COLO668 (cell line): Measurements from ENCODE around the gene NEB.
"Not testable (repeated sequence)": the region's sequence is repeated elsewhere in the genome, so short reads cannot be mapped to it uniquely, and the experiment has no call there.

Experiments
- DNase-seq: peaks from one replicate; lab custom pipeline; 2025; ENCODE audit not compliant: unreplicated experiment; lab: John Stamatoyannopoulos, UW

Gene NEB

DNA sequence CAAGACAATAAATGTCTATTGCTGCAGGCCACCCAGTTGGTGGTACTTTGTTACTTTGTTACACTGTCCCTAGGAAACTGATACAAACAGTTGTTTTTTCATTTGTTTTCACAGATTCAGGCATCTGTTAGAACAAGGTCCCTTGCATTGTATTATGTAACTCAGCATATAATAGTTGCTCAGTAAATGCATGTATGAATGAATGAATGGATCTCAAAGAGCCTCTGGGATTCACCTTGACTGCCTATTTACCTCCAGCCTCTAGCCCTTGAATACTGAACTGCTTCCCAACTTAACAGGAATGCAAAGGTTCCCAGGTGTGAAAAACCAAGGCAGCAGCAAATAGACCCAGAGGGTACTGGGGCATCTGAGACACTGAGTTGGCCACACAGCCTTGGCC, 27.4 kb upstream of the NEB start:
- DNase-seq = no peak

DNA sequence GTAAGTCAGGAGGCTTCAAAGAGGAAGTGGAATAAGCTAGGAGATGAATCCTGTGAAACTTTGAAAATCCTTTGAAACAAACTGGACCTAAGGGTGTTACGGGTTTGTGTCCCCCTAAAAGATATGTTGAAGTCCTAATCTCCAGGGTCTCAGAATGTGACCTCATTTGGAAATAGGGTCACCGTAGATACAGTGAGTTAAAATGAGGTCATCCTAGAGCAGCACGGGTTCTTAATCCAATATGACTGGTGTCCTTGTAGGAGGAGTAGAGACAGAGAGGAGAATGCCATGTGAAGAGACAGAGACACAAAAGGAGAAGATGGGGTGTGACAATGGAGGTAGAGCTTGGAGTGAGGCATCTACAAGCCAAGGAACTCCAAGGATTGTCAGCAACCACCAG, 26.9 kb upstream of the NEB start:
- no peak for DNase-seq

DNA sequence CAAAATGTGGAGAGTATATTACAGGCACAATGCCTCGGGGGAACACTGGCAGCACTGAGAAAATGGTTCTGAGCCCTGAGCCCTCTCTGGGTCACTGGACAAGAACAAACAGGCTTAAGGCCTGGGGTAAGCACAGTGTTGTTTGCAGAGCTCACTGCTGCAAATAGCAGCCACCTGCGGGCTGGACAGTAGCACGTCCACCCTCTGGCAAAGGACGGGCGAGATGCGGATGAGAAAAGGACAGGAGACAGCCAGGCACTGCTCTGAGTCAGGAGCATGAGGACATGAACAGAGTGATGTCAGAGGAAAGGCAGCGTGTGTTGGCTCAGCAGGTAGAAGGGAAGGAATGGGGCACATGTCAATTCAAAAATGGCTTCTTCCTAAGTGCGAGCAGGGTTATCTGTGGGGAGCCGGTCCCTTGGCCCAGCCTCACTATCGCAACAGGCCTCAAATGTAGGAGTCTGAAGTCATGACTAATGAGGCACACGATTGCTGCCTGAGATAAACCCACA, 25.9 kb upstream of the NEB start:
- no peak for DNase-seq

DNA sequence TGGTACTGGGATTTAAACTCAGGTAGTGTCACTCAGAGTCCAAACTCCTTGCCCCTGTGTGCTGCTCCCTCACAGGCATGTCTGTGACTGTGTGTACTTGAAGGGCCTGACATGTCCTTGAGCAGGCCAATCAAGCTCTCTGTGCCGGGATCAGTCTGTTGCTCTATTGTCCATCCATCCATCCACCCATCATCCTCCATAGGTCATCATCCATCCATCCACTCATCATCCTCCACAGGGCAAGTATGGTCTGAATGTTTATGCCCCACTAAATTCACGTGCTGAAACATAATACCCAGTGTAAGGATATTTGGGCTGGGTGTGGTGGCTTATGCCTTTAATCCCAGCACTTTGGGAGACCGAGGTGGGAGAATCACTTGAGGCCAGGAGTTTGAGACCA, 24.5 kb upstream of the NEB start:
- no peak for DNase-seq

DNA sequence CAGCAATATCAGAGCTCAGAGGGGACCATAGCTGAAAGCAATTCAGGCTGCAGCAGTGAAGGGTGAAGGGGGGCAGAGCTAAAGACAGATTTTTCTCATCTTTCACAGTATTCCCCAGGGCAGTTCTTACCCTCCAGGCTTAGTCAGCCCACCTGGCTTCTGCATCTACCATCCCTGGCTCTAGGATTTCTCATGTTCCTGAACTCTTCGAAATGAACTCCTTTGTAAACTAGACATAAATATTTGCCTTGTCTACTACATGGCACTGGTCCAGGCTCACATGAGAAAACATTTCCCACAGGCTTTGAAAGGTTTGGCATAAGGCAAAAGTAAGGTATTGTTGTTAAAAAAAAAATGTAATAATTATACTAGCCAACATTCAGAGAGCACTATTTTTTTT, 23.6 kb upstream of the NEB start:
- no peak for DNase-seq

- DNase-seq = no peak
Observed at GRCh38 chr2:151756820-151757219, 22.5 kb upstream of the NEB start.

GRCh38 chr2:151754253-151754897, 20.1 kb upstream of the NEB start:
- DNase-seq = no peak

DNA sequence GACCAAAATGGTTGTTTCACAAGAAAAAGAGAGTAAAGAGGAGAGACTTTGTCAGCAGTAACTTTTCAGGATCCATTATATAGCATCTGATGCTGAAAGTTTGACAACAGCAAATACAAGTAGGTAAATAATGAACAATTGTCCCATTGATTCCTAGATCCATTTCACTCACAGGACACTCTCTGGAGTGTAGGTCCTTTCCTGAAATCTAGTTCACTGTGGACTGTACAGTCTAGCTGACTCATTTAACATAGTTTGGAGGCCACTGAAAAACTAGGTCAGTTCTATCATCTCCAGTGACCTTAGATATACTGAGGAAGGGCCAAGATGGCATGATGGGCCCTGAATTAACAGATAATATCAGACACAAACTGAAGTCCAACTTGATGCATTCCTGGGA, 19.3 kb upstream of the NEB start:
- DNase-seq = no peak

- not testable (repeated sequence) for DNase-seq
Observed at GRCh38 chr2:151745261-151745660, 11.0 kb upstream of the NEB start.

GRCh38 chr2:151730262-151730975, 3.9 kb downstream of the NEB start:
- no peak for DNase-seq

GRCh38 chr2:151729837-151730236, 4.4 kb downstream of the NEB start:
- DNase-seq = no peak

DNA sequence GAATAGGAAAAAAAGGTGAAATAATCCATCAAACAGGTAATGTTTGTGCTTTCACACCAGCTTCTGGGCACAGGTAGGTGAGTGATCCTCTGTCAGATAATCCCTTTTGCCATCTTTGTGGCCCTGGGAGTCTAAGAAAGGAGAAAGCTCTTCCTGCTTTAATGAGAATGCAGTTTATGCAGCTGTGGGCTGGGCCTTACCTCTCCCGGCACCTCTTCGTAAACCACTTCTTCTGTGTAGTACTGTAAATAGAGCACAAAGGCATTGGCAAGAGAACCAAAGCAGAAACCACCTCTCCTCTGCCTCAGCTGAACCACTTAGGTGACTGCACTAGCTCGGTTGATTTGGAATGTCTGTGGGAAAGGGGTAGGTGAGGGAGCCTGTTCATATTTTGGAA, 4.9 kb downstream of the NEB start:
- no peak for DNase-seq

DNA sequence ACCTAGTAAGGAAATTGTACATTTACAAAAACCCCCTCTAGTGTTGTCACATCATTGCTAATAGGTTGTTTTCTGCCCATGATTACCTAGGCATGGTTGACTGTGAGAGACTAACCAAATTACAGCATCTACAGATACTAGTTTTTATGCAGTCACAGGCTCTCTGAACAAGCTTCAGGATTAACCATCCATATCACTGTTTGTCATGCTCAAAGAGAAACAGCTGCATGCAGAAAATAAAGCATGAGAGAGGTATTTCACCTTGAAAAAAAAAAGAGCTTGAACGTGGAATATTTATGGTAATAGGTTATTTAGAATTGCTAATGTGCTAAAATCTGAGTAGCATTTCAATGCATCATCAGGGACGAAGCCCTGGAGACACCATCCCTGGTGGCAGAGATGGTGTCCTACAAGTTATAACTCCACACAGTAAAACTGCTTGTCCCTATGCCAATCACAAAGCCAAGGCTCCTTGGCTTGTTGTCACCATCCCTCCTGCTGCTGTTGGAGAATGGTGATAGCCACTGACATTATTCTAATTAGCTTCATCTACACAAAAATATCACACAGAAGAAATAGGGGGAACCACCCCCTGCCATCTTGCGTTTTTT, 5.4 kb downstream of the NEB start:
- DNase-seq = no peak

- no peak for DNase-seq
Observed at GRCh38 chr2:151727593-151728552, 6.4 kb downstream of the NEB start.

DNA sequence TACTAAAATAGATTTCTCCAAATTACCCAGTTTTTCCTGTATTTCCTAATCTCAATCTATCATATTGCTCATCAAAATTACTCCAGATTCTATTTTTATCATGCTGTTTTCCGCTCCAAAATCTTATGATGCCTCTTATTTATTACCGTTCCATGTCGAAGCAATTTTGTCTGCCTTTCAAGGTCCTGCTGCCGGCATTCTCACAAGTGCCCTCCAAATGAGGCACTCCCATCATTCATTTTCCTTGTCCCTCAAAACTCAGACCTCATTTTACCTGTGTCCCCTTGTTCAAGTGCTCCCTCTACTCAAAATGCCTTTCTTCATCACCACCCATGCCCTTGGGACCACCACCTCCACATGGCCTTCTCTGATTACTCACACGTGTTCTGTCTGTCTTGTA, 13.1 kb downstream of the NEB start:
- DNase-seq = no peak

GRCh38 chr2:151720521-151720920, 13.8 kb downstream of the NEB start:
- DNase-seq = no peak

- DNase-seq = no peak
Observed at GRCh38 chr2:151718796-151719195, 15.5 kb downstream of the NEB start.

DNA sequence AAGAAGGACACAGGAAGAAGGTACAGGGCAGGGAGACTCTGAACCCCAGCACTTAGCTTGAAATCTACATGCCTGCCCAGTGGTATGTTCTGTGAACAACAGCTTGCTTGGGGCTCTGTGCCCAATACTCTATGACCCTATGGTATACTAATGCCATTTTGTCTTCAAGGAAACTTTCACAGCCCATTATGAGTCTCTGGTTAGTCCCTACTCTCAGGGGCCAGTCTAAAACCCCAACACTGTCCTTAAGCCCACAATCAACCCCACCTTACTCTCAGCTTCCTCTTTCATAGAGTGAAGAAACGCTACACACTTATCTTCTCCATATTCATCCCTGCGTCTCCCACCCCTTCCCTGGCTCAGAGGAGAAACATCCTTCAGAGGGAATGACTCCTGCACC, 16.0 kb downstream of the NEB start:
- DNase-seq = no peak

- DNase-seq = no peak
Observed at GRCh38 chr2:151716721-151717120, 17.6 kb downstream of the NEB start.

GRCh38 chr2:151713291-151713903, 20.9 kb downstream of the NEB start:
- no peak for DNase-seq

DNA sequence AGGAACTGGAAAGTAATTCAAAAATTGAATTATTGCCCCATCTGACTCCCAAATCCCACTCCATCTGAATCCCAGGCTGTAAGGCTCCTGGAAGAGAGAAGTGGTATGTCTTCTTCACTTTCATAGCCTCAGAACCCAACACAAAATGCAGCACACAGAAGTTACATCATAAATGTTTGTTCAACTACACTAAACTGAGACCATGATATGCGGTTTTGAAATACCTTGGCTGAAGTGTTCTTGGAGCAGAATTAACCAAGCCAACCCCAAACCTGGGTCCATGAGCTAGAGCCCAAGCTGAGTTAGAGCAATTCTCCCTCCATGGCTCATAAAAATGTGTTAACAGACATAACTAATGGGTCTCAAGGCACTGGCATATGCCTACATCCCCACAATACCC, 23.3 kb downstream of the NEB start:
- DNase-seq = no peak
